Endothelial cell of umbilical vein (primary cell): Measurements from ENCODE around the gene TMEM8B.

Experiments
- CTCF ChIP-seq, 2 donors: IDR thresholded peaks; 1 replicate in 1 of 2; 2 replicates in 1 of 2; pipeline ENCODE4 v1.5.1; 2011; ENCODE audit warnings: low read length in 2 of 2, mild to moderate bottlenecking in 2 of 2, moderate library complexity in 2 of 2, control low read depth in 1 of 2, inconsistent platforms in 1 of 2, low read depth in 1 of 2; ENCODE audit not compliant: insufficient read depth in 1 of 2; ENCODE audit errors: extremely low read depth in 1 of 2
- EZH2 ChIP-seq: IDR thresholded peaks from 2 replicates; pipeline ENCODE4 v1.6.1; 2012; ENCODE audit warnings: borderline replicate concordance, low read depth, mild to moderate bottlenecking, moderate library complexity, low read length, inconsistent platforms; ENCODE audit not compliant: severe bottlenecking
- GATA2 ChIP-seq: IDR thresholded peaks from 2 replicates; pipeline ENCODE4 v1.7.0; 2011; ENCODE audit warnings: low read depth, mild to moderate bottlenecking, moderate library complexity, mixed read lengths, low read length; ENCODE audit not compliant: insufficient read length, insufficient read depth
- POLR2A ChIP-seq: IDR thresholded peaks from 2 replicates; pipeline ENCODE4 v1.6.1; 2012; ENCODE audit warnings: low read depth, mild to moderate bottlenecking, control low read depth, low read length
- POLR2AphosphoS5 ChIP-seq: IDR thresholded peaks from 2 replicates; pipeline ENCODE4 v1.6.1; 2012; ENCODE audit warnings: low read depth, mild to moderate bottlenecking, control low read depth, low read length, moderate library complexity; ENCODE audit not compliant: insufficient read depth

GRCh38 chr9:35790025-35790384 is 39.0 kb upstream of the TMEM8B start:
- TF ChIP-seq CTCF (IDR thresholded peaks at IDR 0.05; ENCODE audit: extremely low read depth in 1 of 2, insufficient read depth in 1 of 2, low read depth in 1 of 2, low read length in 2 of 2) (no peak), EZH2 (no peak), POLR2A (no peak), POLR2AphosphoS5 (no peak), GATA2 (no peak)
